Suppressor macrophage treated with lipopolysaccharide for 1 hour (primary cell): ENCODE measurements around the gene DCP1A.

ENCODE experiments used
- DNase-seq, 3 donors: peaks; one replicate each; pipeline ENCODE4 v3.0.0-alpha.2; 2020 to 2022

Gene DCP1A

DNA sequence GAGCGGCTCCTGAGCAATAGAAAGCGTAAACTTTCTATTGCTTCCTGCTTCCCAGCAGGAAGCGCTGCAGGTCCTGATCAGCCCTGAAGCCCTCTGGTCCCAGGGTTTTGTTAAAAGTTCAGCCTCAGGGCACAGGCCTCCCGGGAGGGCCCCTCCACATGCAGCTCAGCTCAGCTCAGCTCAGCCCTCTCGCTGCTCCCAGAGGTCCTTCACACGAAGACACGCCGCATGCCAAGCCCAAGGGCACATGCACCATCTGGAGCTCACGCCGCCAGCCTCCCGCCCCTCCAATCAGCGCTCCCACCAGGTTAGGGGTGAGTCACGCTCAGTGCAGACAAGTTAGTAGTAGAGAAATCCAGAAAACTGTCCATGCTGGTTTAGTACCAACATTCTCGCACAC, 104.2 kb downstream of the DCP1A start:
- DNase-seq, result no peak

DNA sequence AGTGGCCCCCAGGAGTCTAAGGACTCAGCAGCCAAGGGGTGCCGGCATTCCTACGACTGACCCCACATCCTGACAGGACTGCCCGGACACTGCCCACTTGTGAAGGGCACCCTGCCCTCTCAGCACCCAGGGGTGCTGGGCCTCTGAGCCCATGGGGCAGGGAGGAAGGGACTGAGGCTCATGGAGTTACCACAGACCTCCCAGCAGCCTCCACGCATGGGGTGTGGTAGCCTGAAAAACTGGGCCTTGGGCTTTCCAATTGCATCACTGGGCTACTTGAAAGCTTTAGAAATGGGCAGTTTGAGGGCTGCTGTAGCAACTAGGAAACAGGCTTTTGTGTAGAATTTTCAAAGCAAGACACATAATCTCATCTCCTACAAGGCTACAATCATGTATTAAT, 104.7 kb downstream of the DCP1A start:
- peak; percentile 73 to 78 (median 74) for DNase-seq

DNA sequence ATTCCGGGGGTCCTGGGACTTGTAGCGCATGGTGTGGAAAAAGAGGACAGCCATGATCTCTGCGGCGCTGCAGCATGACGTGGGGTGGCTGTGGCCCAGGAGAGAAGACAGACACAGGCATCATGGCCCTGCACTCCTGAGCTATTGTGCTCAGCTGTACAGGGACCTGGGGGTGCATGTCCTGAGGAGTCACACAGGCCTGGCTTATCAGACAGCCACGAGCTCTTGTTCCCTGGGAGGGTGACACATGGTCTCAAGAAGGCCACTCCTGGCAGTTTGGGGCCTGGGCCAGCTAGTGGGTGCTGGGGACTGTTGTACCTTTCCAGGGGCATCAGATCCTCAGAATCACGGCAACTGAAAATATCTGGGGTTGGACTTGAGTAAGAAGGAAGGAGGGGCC, 105.2 kb downstream of the DCP1A start:
- DNase-seq, result no peak

DNA sequence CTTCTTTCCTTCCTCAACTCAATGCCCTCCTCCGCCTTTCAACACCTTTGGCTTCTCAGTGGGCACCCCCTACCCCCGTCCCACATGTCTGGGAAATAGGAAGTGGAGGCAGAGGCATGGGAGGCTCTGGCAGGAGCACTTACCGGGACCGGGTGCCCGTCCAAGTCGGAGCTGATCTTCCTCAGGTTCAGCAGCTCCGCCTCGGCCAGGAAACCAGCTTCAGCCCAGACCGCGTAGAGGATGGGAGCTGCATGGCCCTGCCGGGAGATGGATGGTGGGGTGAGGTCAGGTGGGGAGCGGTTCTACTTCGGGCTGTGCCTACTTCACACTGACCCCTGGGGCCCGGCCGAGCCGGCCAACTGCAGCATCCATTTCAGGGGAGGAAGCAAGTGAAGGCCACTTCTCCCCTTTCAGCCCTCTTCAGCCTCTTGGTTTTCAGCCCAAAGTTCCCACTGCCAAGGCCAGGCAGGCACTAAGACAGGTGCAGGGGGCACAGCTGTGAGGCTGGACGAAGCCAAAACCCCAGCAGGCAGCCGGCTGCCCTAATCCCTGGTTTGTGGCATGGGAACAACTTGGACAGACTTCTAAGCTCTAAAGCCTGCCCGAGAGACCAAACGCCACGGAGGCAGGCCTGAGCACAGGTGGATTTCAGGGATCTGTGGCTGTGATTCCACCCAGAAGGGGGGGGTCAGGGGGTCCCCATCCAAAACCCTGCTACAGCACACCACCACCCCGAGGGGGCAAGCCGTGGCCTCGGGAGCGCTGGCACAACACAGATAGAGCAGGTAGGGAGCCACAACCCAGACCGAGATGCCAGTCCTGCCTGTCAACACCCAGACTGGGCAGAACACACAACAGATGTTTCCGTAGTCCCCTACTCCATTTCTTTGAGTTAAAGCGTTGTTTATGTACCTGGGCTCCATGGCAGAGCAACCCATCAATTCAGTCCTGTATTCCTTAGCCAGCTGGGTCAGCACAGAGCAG, 106.1 kb downstream of the DCP1A start:
- DNase-seq, result no peak

DNA sequence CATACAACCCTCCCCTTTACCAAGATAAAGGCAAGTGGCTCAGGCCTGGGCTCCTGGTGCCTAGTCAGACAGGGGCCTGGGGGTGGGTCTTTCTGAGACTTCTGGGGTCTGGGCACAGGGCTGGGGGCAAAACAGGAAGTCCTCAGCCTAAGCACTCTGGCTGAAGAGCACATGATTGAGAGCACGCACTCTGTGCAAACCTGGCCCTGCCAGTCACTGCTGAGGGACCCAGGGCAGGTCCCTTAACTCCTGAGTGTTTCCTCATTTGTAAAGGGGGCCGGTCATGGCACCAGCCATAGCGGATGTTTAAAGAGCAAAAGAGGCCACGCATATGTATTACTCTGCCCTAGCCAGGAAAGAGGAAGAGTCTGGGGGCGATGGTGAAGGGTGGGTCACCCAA, 107.5 kb downstream of the DCP1A start:
- DNase-seq, result peak in 2 of 3 donors; percentile 24 to 47

DNA sequence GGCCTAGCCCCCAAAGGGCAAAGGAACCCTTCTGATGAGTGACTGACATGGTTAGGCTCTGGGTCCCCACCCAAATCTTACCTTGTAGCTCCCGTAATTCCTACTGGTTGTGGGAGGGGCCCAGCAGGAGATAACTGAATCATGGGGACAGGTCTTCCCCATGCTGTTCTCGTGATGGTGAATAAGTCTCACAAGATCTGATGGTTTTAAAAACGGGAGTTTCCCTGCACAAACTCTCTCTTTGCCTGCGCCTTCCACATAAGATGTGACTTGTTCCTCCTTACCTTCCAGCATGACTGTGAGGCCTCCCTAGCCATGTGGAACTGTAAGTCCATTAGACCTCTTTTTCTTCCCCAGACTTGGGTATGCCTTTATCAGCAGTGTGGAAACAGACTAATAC, 108.5 kb downstream of the DCP1A start:
- peak; percentile 53 to 69 (median 57) for DNase-seq

DNA sequence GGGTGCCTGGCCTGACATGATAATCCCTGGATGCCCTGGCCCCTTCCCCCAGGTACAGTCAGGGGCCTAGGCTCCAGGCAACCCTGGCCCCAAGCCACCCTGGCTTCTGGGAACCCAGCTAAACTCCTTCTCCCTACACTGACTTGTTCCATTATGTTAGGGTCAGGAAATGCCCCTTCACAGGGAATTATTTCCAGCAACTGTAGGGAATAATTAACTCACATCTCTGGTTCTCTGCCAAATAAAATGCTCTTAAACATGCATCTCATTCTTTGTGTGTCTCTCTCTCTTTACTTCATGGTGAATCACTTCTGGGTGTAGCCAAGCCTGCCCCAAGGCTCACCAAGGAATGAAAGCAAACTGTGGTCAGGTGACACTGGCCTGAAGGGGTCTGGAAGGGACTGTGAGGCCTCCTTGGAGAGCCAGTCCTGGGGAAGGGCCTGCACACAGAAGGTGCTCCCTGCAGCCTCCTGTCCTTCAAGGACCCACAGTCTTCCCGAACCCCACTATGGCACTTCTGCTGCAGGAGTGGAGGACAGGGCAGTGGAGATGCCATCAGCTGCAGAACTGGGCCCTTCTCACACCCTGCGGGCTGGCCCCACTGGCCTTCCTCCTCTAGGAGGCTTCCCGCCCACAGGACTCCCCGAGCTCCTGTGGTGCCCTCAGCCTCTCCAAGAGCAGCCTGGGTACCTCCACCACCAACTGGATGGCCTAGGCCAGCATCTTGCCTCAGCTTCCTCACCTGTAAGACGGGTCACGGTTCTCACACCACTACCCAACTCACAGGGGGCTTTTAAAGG, 109.1 kb downstream of the DCP1A start:
- peak in 2 of 3 donors; percentile 23 to 44 for DNase-seq

DNA sequence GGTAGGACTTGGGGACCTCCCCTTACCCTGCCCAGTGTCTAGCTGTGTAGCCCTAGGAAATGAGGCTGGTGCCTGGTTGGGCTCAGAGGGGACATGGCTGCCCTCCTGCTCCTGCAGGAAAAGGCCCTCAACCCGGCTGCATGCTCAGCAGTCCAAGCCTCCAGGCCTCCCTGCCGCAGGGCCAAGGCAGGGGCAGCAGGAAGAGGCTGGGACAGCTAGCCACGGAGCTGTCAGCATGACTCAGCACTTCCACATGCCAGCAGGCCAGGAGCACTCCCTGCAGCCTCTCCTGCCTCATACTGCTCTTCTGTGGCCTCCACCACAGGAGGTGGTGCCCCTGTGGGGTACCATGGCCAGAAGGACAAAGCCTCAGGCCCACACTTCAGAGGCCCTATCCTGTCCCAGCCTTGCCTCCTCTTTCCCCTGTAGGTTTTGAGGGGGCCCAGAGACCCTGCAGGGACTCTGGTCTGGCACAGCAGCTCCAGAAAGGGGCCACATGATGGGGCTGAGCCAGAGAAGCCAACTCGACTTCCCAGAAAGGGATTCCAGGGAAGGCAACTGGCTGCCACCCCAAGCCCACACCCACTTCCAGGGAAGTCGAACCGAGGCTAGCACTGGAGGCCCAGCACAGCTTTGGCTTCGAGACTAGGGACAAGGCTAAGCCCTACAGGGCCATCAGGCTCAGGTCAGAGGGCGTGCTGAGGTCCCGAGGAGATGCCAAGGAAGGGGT, 111.1 kb downstream of the DCP1A start:
- DNase-seq, result peak; percentile 72 to 82 (median 77)

DNA sequence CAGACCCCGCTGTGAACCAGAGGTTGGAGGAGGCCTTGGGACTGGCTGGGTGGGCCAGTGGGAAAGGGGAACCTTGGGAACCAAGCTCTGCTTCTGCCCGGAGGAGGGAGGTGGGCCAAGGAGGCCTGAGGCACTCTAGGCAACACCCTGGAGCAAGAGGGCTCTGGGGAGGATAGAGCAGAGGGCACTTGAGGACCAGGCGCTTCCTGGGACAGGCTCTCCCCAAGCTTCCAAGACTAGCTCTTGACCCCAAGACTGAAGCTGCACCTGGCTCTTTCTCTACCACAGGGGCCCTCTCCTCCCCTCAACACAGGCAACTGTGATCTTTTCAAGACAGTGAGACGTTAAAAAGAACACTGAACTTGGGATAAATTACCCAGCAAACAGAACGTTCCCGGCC, 111.8 kb downstream of the DCP1A start:
- no peak for DNase-seq

DNA sequence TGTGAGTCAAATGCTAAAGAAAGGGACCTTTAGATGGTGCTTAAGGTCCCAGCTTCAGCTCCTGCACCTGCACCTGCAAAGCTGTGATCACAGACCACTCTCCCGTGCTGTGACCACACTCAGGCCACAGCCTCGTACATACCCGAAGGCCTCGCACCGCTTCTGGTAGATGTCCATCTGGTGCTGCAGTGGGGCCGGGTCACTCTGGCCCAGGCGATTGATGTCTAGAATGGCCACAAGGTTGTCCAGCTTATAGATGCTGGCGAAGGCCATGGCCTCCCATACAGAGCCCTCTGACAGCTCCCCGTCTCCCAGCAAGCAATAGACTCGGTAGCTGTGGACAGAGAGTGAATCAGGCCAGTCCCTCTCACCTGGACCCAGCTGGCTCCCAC, 112.5 kb downstream of the DCP1A start:
- no peak for DNase-seq

DNA sequence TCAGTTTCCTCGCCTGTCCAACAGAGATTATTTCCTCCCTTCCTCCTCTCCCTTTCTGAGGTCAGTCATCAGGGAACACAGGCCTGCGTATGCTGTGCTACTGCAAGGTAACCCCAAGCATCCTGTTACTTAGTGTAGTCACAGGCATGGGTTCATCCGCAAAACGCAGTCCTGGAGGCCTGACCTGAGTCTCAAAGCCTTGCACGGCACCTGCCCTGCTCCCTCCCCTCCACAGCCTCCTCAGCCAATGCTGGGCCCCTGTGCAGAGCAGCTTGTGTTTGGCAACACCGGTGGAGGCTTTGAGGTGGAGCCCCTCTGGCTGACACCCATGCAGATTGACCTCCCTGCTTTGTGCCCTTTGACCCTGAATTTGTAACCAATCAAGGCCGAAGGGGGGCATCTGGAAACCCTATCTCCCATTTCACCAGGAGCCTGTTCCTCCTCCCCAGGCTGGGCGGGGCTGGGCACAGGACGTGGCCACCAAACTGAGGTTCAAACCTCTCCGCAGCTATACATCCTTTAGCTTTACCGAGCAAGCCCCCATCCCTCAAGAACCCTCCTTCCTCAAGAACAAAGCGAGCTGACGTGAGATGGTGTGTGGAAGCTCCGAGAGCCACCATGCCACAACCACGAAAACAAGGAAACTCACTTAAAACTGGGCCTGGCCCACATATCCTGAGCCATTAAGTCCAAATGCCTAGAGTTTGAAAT, 113.1 kb downstream of the DCP1A start:
- DNase-seq, result no peak
